ENCODE results near the gene LRRK2. TPM values are rescaled to one million over a fixed set of nuclear protein-coding genes. Genes with fewer than 3 reads are reported as not detected.
A peak's percentile ranks its signal among the peaks of the same experiment; 100 is the strongest.

The LRRK2 gene
- total and polyA plus RNA-seq, 3 donors from 2014 or later: 3.4 to 6.2 (median 5.1) TPM

GRCh38 chr12:40225984-40226602, 1.3 kb downstream of the LRRK2 start:
- Histone ChIP-seq H3K27ac (peak overlapping the region in 1 of 2 donors; percentile 94), H3K9me3 (no peaks in the 10 kb centered on the region), H3K4me3 (peak overlapping the region; percentile 73 to 84), H3K27me3 (no peaks in the 10 kb centered on the region), H3K36me3 (ENCODE audit: low read depth, missing control alignments) (no peaks in the 10 kb centered on the region), H3K4me1 (no peaks in the 10 kb centered on the region)
- DNase-seq: no peak
- intact Hi-C loops (cut with DNase I; ENCODE audit: low total_unique reads): no loop called here
- 14% methylated on average over 1 of the region's 1 CpG for WGBS, 2 donors
- no peak for TF ChIP-seq POLR2A (IDR thresholded peaks at IDR 0.05)
- TF ChIP-seq CTCF (IDR thresholded peaks at IDR 0.05): no peak

- H3K27ac ChIP-seq: peak overlapping the region in 1 of 2 donors; percentile 94
- TF ChIP-seq CTCF (IDR thresholded peaks at IDR 0.05): no peak
- TF ChIP-seq POLR2A (IDR thresholded peaks at IDR 0.05): no peak
- WGBS, 2 donors: 24 to 25% methylated on average over 4 of the region's 4 CpGs
These were observed 1.9 kb downstream of the LRRK2 start for GRCh38 chr12:40226705-40227104.

GRCh38 chr12:40227447-40227846, 2.6 kb downstream of the LRRK2 start:
- DNase-seq: no peak
- TF ChIP-seq CTCF (IDR thresholded peaks at IDR 0.05): no peak
- TF ChIP-seq POLR2A (IDR thresholded peaks at IDR 0.05): no peak
- H3K27ac ChIP-seq: peak overlapping the region in 1 of 2 donors; percentile 94
- no peak overlapping the region for H3K4me3 ChIP-seq
- H3K27me3 ChIP-seq: no peaks in the 10 kb centered on the region
- no peaks in the 10 kb centered on the region for H3K9me3 ChIP-seq
- intact Hi-C loops (cut with DNase I; ENCODE audit: low total_unique reads): no loop called here
- no peaks in the 10 kb centered on the region for H3K36me3 ChIP-seq (ENCODE audit: low read depth, missing control alignments)
- no peaks in the 10 kb centered on the region for H3K4me1 ChIP-seq
- 81 to 91% methylated on average over 1 of the region's 1 CpG for WGBS, 2 donors

More at GRCh38 chr12:40226705-40227104, 1.9 kb downstream of the LRRK2 start:
- Histone ChIP-seq H3K9me3 (no peaks in the 10 kb centered on the region), H3K4me1 (no peaks in the 10 kb centered on the region), H3K4me3 (no peak overlapping the region), H3K27me3 (no peaks in the 10 kb centered on the region), H3K36me3 (ENCODE audit: low read depth, missing control alignments) (no peaks in the 10 kb centered on the region)
- intact Hi-C loops (cut with DNase I; ENCODE audit: low total_unique reads): no loop called here
- peak; percentile 52 for DNase-seq

GRCh38 chr12:40228727-40229126, 3.9 kb downstream of the LRRK2 start:
- Histone ChIP-seq H3K27me3 (no peaks in the 10 kb centered on the region), H3K36me3 (ENCODE audit: low read depth, missing control alignments) (no peaks in the 10 kb centered on the region), H3K4me1 (no peaks in the 10 kb centered on the region), H3K9me3 (no peaks in the 10 kb centered on the region), H3K4me3 (no peak overlapping the region), H3K27ac (no peak overlapping the region)
- TF ChIP-seq CTCF (IDR thresholded peaks at IDR 0.05) (no peak), POLR2A (IDR thresholded peaks at IDR 0.05) (no peak)
- WGBS, 2 donors: 87 to 93% methylated on average over 3 of the region's 3 CpGs
- DNase-seq: no peak
- intact Hi-C loops (cut with DNase I; ENCODE audit: low total_unique reads): no loop called here
